Activated naive CD4-positive, alpha-beta T cell treated with anti-CD3 and anti-CD28 coated beads, Interleukin-2, amount 50 U/mL, for 72 hours (primary cell): ENCODE measurements around the gene DLGAP3. TPM values are rescaled to one million over a fixed set of nuclear protein-coding genes. Genes with fewer than 3 reads are reported as not detected.
"Not testable (repeated sequence)": the region's sequence is repeated elsewhere in the genome, so short reads cannot be mapped to it uniquely, and the experiment has no call there.

Experiments used
- ATAC-seq, 2 donors: fragments of 150-1000 bp; cut with Tn5 transposase; 2 replicates each; pipeline ENCODE4 v1.10.0; 2021; ENCODE audit warnings: mild to moderate bottlenecking in 2 of 2, moderate library complexity in 2 of 2
- DNase-seq, 2 donors: peaks; one replicate each; pipeline ENCODE4 v3.0.0; 2021 to 2022; ENCODE audit warnings: low spot score in 2 of 2
- H3K27ac Mint-ChIP-seq, 2 donors: one replicate each; pipeline ENCODE4 v1.8.0; 2022; ENCODE audit warnings: mild to moderate bottlenecking in 2 of 2, mixed read lengths in 2 of 2
- H3K36me3 Mint-ChIP-seq, 2 donors: one replicate each; pipeline ENCODE4 v1.8.0; 2022; ENCODE audit warnings: mixed read lengths in 2 of 2
- H3K9me3 Mint-ChIP-seq, 2 donors: one replicate each; pipeline ENCODE4 v1.8.0; 2022; ENCODE audit warnings: mixed read lengths in 2 of 2
- total RNA-seq, 2 donors: library from RNA; stranded (reverse); gene quantifications; one replicate each; pipeline ENCODE4 v1.2.3, GENCODE V29; 2022

The DLGAP3 gene, protein sequence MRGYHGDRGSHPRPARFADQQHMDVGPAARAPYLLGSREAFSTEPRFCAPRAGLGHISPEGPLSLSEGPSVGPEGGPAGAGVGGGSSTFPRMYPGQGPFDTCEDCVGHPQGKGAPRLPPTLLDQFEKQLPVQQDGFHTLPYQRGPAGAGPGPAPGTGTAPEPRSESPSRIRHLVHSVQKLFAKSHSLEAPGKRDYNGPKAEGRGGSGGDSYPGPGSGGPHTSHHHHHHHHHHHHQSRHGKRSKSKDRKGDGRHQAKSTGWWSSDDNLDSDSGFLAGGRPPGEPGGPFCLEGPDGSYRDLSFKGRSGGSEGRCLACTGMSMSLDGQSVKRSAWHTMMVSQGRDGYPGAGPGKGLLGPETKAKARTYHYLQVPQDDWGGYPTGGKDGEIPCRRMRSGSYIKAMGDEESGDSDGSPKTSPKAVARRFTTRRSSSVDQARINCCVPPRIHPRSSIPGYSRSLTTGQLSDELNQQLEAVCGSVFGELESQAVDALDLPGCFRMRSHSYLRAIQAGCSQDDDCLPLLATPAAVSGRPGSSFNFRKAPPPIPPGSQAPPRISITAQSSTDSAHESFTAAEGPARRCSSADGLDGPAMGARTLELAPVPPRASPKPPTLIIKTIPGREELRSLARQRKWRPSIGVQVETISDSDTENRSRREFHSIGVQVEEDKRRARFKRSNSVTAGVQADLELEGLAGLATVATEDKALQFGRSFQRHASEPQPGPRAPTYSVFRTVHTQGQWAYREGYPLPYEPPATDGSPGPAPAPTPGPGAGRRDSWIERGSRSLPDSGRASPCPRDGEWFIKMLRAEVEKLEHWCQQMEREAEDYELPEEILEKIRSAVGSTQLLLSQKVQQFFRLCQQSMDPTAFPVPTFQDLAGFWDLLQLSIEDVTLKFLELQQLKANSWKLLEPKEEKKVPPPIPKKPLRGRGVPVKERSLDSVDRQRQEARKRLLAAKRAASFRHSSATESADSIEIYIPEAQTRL
- under 1 TPM; 0.71 to 0.84 TPM for total RNA-seq

DNA sequence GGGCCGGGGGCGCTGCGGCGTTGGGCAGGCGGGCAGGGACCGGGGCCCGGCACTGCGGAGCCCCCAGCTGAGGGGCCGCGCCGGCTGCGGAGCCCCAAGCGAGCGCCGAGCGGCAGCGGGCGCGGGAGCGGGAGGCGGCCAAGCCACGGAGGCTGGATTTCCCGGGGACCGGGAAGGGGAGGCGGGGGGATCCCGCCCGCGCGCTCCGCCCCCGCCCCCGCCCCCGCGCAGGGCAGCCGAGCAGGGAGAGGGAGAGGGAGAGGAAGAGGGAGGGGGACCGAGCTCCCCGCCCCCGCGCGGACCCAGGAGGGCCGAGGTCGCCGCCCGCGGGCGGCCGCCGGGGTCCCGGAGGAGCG lies at the start of gene DLGAP3:
Gene DLGAP3 (minus strand): TSS at position 154 of the 356 bp plus-strand sequence. CDS start 24,267 bp downstream, outside the sequence.
- DNase-seq (no peak), ATAC-seq (peak in 1 of 2 donors; percentile 5)
- H3K9me3 Mint-ChIP-seq: no peaks in the 10 kb centered on the region
- peaks cover 7 to 8% of the 10 kb centered on the region in 2 donors for H3K36me3 Mint-ChIP-seq
- no peak within 1 kb of the TSS for H3K27ac Mint-ChIP-seq

- ATAC-seq: no peak
- DNase-seq: no peak
- Mint-ChIP-seq H3K36me3 (peaks cover 7 to 8% of the 10 kb centered on the region in 2 donors), H3K27ac (peak overlapping the region in 1 of 2 donors; percentile 54), H3K9me3 (peaks cover 0 to 4% of the 10 kb centered on the region in 2 donors)
Measured at GRCh38 chr1:34978921-34979320, 49.5 kb upstream of the DLGAP3 start.

DNA sequence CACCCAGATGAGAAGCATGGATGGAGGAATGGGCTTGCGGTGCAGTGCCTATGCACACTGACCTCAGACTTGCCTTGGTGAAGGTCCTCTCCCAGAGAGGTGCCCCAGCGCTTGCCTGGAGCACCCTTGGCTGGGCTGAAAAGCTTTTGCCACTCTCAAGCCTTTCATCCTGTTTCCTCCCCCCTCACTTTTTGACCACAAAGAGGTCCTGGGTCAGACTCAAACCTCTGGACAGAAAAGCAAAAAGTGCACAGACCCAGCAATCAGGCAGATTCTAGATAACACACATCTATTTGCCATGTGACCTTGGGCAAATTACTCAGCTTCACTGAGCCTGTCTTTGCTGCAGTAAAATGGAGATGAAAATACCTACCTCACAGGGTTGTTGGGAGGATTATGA lies 48.4 kb upstream of the DLGAP3 start:
- peak overlapping the region in 1 of 2 donors; percentile 54 for H3K27ac Mint-ChIP-seq
- H3K36me3 Mint-ChIP-seq: peaks cover 7 to 8% of the 10 kb centered on the region in 2 donors
- ATAC-seq (no peak), DNase-seq (no peak)
- peaks cover 0 to 4% of the 10 kb centered on the region in 2 donors for H3K9me3 Mint-ChIP-seq

GRCh38 chr1:34977210-34977471 lies 47.7 kb upstream of the DLGAP3 start:
- no peak overlapping the region for H3K27ac Mint-ChIP-seq
- DNase-seq (no peak), ATAC-seq (no peak)
- H3K9me3 Mint-ChIP-seq: peaks cover 2 to 4% of the 10 kb centered on the region in 2 donors
- peaks cover 7 to 8% of the 10 kb centered on the region in 2 donors for H3K36me3 Mint-ChIP-seq

DNA sequence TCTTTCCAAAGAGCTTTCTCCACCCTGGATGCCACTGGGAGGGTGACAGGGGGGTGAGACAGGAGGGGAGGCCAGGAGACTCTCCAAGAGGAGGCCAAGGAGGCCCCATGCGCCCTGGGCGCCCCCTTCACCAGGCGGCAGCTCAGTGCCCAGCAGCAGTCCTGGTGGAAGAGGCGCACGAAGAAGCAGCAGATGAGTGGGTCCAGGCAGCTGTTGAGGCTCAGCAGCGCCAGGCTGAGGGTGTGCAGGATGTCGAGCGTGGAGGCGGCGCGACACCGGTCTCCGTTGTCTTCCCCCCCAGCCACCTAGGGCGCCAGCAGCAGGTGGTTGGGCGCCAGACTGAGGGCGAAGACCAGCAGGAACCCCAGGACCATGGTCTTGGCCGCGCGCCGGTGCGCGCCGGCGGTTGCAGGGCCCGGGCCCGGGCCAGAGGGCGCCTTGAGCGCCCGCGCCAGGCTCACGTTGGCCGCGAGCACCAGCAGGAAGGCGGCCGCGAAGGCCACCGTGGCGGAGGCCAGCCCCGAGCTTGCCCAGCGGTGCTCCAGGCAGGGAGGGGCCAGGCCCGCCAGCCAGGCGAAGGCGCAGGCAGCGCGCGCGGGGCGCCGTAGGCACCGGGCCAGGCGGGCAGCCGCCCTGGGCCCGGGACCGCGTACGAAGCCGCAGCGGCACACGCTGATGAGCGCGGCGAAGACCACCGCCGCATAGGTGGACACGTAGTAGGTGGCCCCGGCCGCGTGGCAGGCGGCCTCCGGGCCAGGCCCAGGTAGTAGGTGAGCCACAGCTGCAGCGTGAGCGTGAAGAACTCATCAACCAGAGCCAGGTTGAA lies 47.1 kb upstream of the DLGAP3 start:
- no peak overlapping the region for H3K27ac Mint-ChIP-seq
- no peak for DNase-seq
- ATAC-seq: no peak
- H3K9me3 Mint-ChIP-seq: peaks cover 4 to 5% of the 10 kb centered on the region in 2 donors
- peaks cover 7 to 8% of the 10 kb centered on the region in 2 donors for H3K36me3 Mint-ChIP-seq

GRCh38 chr1:34975771-34976170 lies 46.3 kb upstream of the DLGAP3 start:
- ATAC-seq (no peak), DNase-seq (no peak)
- peak overlapping the region in 1 of 2 donors; percentile 36 for H3K27ac Mint-ChIP-seq
- H3K36me3 Mint-ChIP-seq: peaks cover 7 to 8% of the 10 kb centered on the region in 2 donors
- peaks cover 4 to 5% of the 10 kb centered on the region in 2 donors for H3K9me3 Mint-ChIP-seq

DNA sequence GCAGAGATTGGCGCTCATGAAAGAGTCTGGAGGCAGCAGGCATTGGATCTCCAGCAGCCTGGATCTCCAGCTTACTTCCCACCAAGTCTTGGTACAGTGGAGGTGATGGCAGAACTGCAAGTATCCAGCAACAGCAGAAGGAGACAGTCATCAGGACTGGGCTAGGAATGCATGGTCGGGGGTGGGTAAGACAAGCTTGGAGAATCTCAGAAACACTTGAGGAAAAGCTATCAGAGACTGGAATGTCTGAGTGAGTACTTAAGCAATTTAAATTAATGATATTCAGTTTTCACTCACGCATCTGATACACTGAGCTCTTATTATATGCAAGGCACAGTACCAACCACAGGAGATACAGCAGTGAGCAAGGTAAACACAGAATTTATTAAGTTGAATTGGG lies 45.9 kb upstream of the DLGAP3 start:
- DNase-seq: no peak
- Mint-ChIP-seq H3K36me3 (peaks cover 7 to 8% of the 10 kb centered on the region in 2 donors), H3K27ac (peak overlapping the region in 1 of 2 donors; percentile 36), H3K9me3 (peaks cover 4 to 5% of the 10 kb centered on the region in 2 donors)
- ATAC-seq: no peak

- Mint-ChIP-seq H3K27ac (no peak overlapping the region), H3K9me3 (peaks cover 4 to 5% of the 10 kb centered on the region in 2 donors), H3K36me3 (peaks cover 7 to 8% of the 10 kb centered on the region in 2 donors)
- no peak for ATAC-seq
- no peak for DNase-seq
Measured at GRCh38 chr1:34974626-34975025, 45.2 kb upstream of the DLGAP3 start.

GRCh38 chr1:34973326-34973725 lies 43.9 kb upstream of the DLGAP3 start:
- Mint-ChIP-seq H3K9me3 (peaks cover 4 to 5% of the 10 kb centered on the region in 2 donors), H3K27ac (no peak overlapping the region), H3K36me3 (peaks cover 7 to 8% of the 10 kb centered on the region in 2 donors)
- DNase-seq: no peak
- ATAC-seq: no peak

DNA sequence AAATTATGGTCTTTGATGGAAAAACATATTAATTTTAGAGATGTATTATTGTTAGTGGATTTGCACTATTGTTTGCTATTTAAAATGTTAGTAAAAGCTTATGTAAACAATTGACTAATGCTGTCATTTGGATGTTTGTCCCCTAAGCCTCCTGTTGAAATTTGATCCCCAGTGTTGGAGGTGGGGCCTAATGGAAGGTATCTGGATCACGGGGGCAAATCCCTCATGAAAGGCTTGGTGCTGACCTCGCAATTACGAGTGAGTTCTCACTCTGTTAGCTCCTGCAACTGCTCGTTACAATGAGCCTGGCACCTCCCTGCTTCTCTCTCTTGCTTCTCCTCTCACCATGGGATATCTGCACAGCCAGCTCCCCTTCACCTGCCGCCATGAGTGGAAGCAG lies 41.4 kb upstream of the DLGAP3 start:
- Mint-ChIP-seq H3K9me3 (peaks cover 2 to 5% of the 10 kb centered on the region in 2 donors), H3K27ac (no peak overlapping the region), H3K36me3 (peaks cover 1 to 3% of the 10 kb centered on the region in 2 donors)
- ATAC-seq (no peak), DNase-seq (no peak)

GRCh38 chr1:34970220-34970735 lies 40.8 kb upstream of the DLGAP3 start:
- ATAC-seq: no peak
- H3K27ac Mint-ChIP-seq: no peak overlapping the region
- no peak for DNase-seq
- H3K9me3 Mint-ChIP-seq: peaks cover 0 to 5% of the 10 kb centered on the region in 2 donors
- no peaks in the 10 kb centered on the region for H3K36me3 Mint-ChIP-seq

GRCh38 chr1:34968297-34968696 lies 38.8 kb upstream of the DLGAP3 start:
- H3K36me3 Mint-ChIP-seq, ATAC-seq, H3K9me3 Mint-ChIP-seq, H3K27ac Mint-ChIP-seq, DNase-seq: not testable (repeated sequence)

GRCh38 chr1:34967672-34968071 lies 38.2 kb upstream of the DLGAP3 start:
- not testable (repeated sequence) for H3K27ac Mint-ChIP-seq, ATAC-seq, H3K9me3 Mint-ChIP-seq, DNase-seq, H3K36me3 Mint-ChIP-seq

DNA sequence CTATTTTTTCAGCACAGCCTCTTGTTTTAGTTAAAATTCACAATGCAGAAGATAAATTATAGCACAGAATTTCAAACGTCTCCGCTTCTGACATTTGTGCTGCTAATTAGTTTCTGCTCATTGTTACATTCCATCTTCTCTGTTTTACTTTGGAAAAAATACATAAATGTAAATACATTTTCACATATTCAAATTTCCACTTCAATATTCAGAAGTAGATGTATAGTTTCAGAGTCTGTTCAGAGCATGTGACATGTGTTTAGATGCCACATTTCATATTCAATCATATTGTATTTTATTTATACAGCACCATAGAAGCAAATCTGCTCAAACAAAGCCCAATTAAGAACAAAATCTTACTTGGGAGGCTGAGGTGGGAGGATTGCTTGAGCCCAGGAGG lies 36.1 kb upstream of the DLGAP3 start:
- DNase-seq (no peak), ATAC-seq (no peak)
- H3K27ac Mint-ChIP-seq: no peak overlapping the region
- no peaks in the 10 kb centered on the region for H3K36me3 Mint-ChIP-seq
- no peaks in the 10 kb centered on the region for H3K9me3 Mint-ChIP-seq

- Mint-ChIP-seq H3K9me3 (peaks cover 0 to 4% of the 10 kb centered on the region in 2 donors), H3K36me3 (peaks cover 6 to 13% of the 10 kb centered on the region in 2 donors), H3K27ac (no peak overlapping the region)
- no peak for DNase-seq
- no peak for ATAC-seq
Measured at GRCh38 chr1:34950428-34950827, 21.0 kb upstream of the DLGAP3 start.

DNA sequence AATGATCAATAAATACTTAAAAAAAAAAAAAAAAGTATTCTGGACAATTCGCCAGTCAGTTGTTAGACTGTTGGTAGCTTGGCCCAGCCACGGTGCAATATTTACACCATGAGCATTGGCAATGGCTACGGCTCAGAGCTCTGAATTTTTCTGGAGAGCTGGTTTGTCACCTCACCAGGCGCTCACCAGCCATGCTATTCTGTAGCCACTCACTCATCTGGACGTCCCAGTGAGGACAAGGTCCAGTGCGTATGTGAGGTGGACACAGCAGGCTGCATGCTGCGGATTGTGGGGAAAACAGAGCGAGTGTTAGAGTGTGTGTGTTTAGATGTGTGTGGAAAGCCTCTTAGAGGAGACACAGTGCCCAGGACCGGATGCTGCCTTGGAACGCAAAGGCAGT lies 19.3 kb upstream of the DLGAP3 start:
- H3K9me3 Mint-ChIP-seq, ATAC-seq, H3K27ac Mint-ChIP-seq, DNase-seq: not testable (repeated sequence)
- H3K36me3 Mint-ChIP-seq: peaks cover 6 to 13% of the 10 kb centered on the region in 2 donors
